HepG2 (cell line): ENCODE results near the gene TTC28. TPM values are rescaled to one million over a fixed set of nuclear protein-coding genes. Genes with fewer than 3 reads are reported as not detected.

Experiments
- ATAC-seq: fragments of 200-7000 bp; cut with Tn5 transposase; 3 replicates; pipeline ENCODE4 v1.9.1; 2020; ENCODE audit warnings: mild to moderate bottlenecking, moderate library complexity
- BruUV-seq: library from RNA; stranded (reverse); fragments of 400-500 nt; replicated peaks from 2 replicates; lab custom pipeline; 2021; lab: Mats Ljungman, UMichigan
- CTCF ChIA-PET: fragments of 300-600 bp; formaldehyde crosslinking; extraction: SDS; loops from one replicate; lab custom pipeline; 2021; ENCODE audit warnings: low total read pairs, inconsistent platforms, low intra/inter-chr PET ratio; lab: Yijun Ruan, JAX
- POLR2A ChIA-PET: fragments of 350-600 bp; sonication (Branson Sonifier 250); formaldehyde crosslinking; loops from one replicate; lab custom pipeline; 2020; ENCODE audit warnings: antibody characterized with exemption, inconsistent platforms; lab: Yijun Ruan, JAX
- DNase-seq: peaks from one replicate; pipeline ENCODE4 v3.0.0-alpha.2; 2015; ENCODE audit warnings: low spot score
- FAIRE-seq: peaks from 3 replicates; lab custom pipeline; 2011; peaks lifted over from hg19 to GRCh38; lab: Jason Lieb, UNC
- H2AFZ ChIP-seq: one replicate; pipeline ENCODE4 v1.6.1; 2011; ENCODE audit warnings: low read length, inconsistent platforms
- H3K27ac ChIP-seq: fragments of 300-600 bp; 3 replicates; pipeline ENCODE4 v1.8.0; 2011; ENCODE audit warnings: mixed run types, mild to moderate bottlenecking, mixed read lengths, low read length, inconsistent platforms; ENCODE audit not compliant: insufficient read depth; ENCODE audit errors: extremely low read length
- H3K27me3 ChIP-seq, 2 experiments: fragments of 200-600 bp in 1 of 2; 2 replicates in 1 of 2; 3 replicates in 1 of 2; pipeline versions ENCODE4 v1.6.0 to v1.8.0; 2011; ENCODE audit warnings: low read length in 2 of 2, mild to moderate bottlenecking in 2 of 2, moderate library complexity in 2 of 2, inconsistent platforms in 1 of 2; ENCODE audit not compliant: insufficient read depth in 2 of 2, control insufficient read depth in 1 of 2
- H3K36me3 ChIP-seq, 2 experiments: fragments of 200-600 bp in 1 of 2; replicated peaks in 1 of 2; 2 replicates in 1 of 2; 3 replicates in 1 of 2; pipeline versions ENCODE4 v1.5.1 to v1.8.0; 2011; ENCODE audit warnings: low read length in 2 of 2, inconsistent platforms in 1 of 2; ENCODE audit not compliant: insufficient read depth in 2 of 2, control insufficient read depth in 1 of 2
- H3K4me1 ChIP-seq: 2 replicates; pipeline ENCODE4 v1.5.1; 2012; ENCODE audit warnings: low read length, inconsistent platforms; ENCODE audit not compliant: insufficient read depth
- H3K4me2 ChIP-seq: 2 replicates; pipeline ENCODE4 v1.6.0; 2011; ENCODE audit warnings: low read depth, low read length, inconsistent platforms
- H3K4me3 ChIP-seq, 3 experiments: fragments of 200-600 bp in 1 of 3; sonication (generic), shearing (Covaris generic) in 1 of 3; replicated peaks in 1 of 3; 2 replicates each; pipeline ENCODE4 v1.5.1; 2011 to 2016; ENCODE audit warnings: low read length in 3 of 3, inconsistent platforms in 2 of 3, low read depth in 2 of 3, mild to moderate bottlenecking in 2 of 3, control low read depth in 1 of 3, mixed read lengths in 1 of 3; ENCODE audit not compliant: insufficient read depth in 1 of 3
- H3K79me2 ChIP-seq: one replicate; pipeline ENCODE4 v1.6.1; 2011; ENCODE audit warnings: low read length, inconsistent platforms; ENCODE audit not compliant: insufficient read depth
- H3K9ac ChIP-seq: 2 replicates; pipeline ENCODE4 v1.6.0; 2011; ENCODE audit warnings: mild to moderate bottlenecking, low read depth, low read length, inconsistent platforms; ENCODE audit not compliant: insufficient read depth
- H3K9me3 ChIP-seq: 2 replicates; pipeline ENCODE4 v1.5.1; 2012; ENCODE audit warnings: mild to moderate bottlenecking, low read length
- H4K20me1 ChIP-seq: 2 replicates; pipeline ENCODE4 v1.6.0; 2011; ENCODE audit warnings: inconsistent platforms, mild to moderate bottlenecking, low read length, moderate library complexity; ENCODE audit not compliant: insufficient read depth
- ELF3 ChIP-seq: IDR thresholded peaks from 2 replicates; pipeline ENCODE4 v1.6.1; 2016; ENCODE audit warnings: missing genetic modification reagents, missing compliant biosample characterization
- NR2F6 ChIP-seq, 2 experiments: IDR thresholded peaks; 2 replicates each; pipeline ENCODE4 v1.6.1; 2016; ENCODE audit warnings: antibody characterized with exemption in 1 of 2, mild to moderate bottlenecking in 1 of 2
- SP140L ChIP-seq: sonication (generic); formaldehyde crosslinking; IDR thresholded peaks from 2 replicates; pipeline ENCODE4 v1.4.0; 2020; ENCODE audit warnings: missing genetic modification reagents, borderline replicate concordance
- ZFX ChIP-seq: sonication (generic); formaldehyde crosslinking; IDR thresholded peaks from 2 replicates; pipeline ENCODE4 v1.4.0; 2020; ENCODE audit warnings: mild to moderate bottlenecking, low read depth, missing genetic modification reagents, moderate library complexity
- ZNF383 ChIP-seq: sonication (generic); formaldehyde crosslinking; IDR thresholded peaks from 2 replicates; pipeline ENCODE4 v1.4.0; 2020; ENCODE audit warnings: missing genetic modification reagents, mild to moderate bottlenecking, borderline replicate concordance
- ZNF496 ChIP-seq: sonication (generic); formaldehyde crosslinking; IDR thresholded peaks from 2 replicates; pipeline ENCODE4 v1.8.1; 2023; ENCODE audit warnings: mild to moderate bottlenecking, moderate library complexity, missing genetic modification reagents; ENCODE audit not compliant: insufficient replicate concordance
- WGBS: methylation state at CpG from one replicate; pipeline ENCODE4 v1.1.6; 2017; ENCODE audit warnings: low lambda C conversion rate; 5-methylcytosine and 5-hydroxymethylcytosine counted together
- in situ Hi-C: cut with HindIII; loops from 2 replicates; pipeline ENCODE4 v1.10.0; 2017; ENCODE audit warnings: low pct_unique_long_range_greater_than_20kb; ENCODE audit not compliant: extremely low pct_ligation_motif_present
- intact Hi-C: fragments of 100-400 bp; cut with micrococcal nuclease; formaldehyde crosslinking; loops from one replicate; pipeline ENCODE4 v1.10.0; 2022; ENCODE audit not compliant: unreplicated experiment
- polyA plus RNA-seq, 8 experiments: library from polyadenylated mRNA; depleted of rRNA in 3 of 8; stranded (reverse) in 7 of 8; unstranded in 1 of 8; fragments of >200 nt; fragmentation: Illumina TruSeq in 4 of 8; extraction: Trizol in 4 of 8; gene quantifications; 2 replicates each; pipeline versions ENCODE4 v1.2.1 to v1.2.3, GENCODE V29; 2011 to 2016; ENCODE audit warnings: low read depth in 4 of 8, missing spikeins in 1 of 8, mixed read lengths in 1 of 8; ENCODE audit not compliant: insufficient read depth in 1 of 8
- total RNA-seq, 5 experiments: library from RNA; depleted of rRNA; stranded (reverse); fragments of >200 nt; fragmentation: Illumina TruSeq; extraction: Trizol; gene quantifications; 2 replicates each; pipeline ENCODE4 v1.2.3, GENCODE V29; 2016; ENCODE audit warnings: low read depth in 1 of 5
- TF ChIP-seq, protein P1 (sequence below): sonication (generic); formaldehyde crosslinking; conservative IDR thresholded peaks from 2 replicates; pipeline ENCODE4 v1.8.0; 2022; ENCODE audit warnings: mild to moderate bottlenecking, moderate library complexity, missing genetic modification reagents

TTC28 gene
- total and polyA plus RNA-seq, 2 of the 13 experiments (the other 11 are each of a cell fraction or from before 2014, with no cell fraction given), result 4.2 to 13.1 TPM

DNA sequence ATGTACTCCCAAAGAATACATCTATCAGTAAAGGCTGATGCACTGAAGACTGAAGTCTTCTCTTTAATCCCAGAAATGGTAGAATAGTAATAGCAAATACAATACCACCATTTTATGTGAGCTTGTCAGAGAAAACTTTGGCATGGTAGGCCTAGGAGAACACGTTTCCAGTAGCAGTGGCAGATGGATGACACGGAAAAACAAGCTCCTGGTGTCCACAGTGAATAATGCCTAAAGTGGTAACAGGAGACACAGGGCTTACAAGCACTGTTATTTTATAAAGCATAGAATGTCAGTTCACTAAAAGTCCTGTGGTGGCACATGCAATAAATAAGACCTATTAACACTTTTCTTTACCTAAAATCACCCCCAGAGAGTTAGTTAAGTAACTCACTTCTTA lies 277.6 kb downstream of the TTC28 start:
- Histone ChIP-seq H3K27ac (no peak overlapping the region), H3K27me3 (no peaks in the 10 kb centered on the region), H3K36me3 (no peaks in the 10 kb centered on the region), H4K20me1 (no peaks in the 10 kb centered on the region), H3K4me2 (no peak overlapping the region), H3K4me3 (no peak overlapping the region), H3K4me1 (no peaks in the 10 kb centered on the region), H3K9ac (no peak overlapping the region), H3K79me2 (no peaks in the 10 kb centered on the region)
- DNase-seq (no peak), ATAC-seq (no peak), FAIRE-seq (no peak)
- BruUV-seq, result no TSS peak
- in situ Hi-C loops (no loop called here), intact Hi-C loops (no loop called here)
- POLR2A ChIA-PET, result no interaction called here
- WGBS, result 90% methylated on average over 2 of the region's 2 CpGs
- CTCF ChIA-PET, result no interaction called here
- TF ChIP-seq ZNF383 (CRISPR knock-in tag), result no peak
- TF ChIP-seq, all 625 proteins: peak for 0
- no peak overlapping the region for H2AFZ ChIP-seq
- no peaks in the 10 kb centered on the region for H3K9me3 ChIP-seq

DNA sequence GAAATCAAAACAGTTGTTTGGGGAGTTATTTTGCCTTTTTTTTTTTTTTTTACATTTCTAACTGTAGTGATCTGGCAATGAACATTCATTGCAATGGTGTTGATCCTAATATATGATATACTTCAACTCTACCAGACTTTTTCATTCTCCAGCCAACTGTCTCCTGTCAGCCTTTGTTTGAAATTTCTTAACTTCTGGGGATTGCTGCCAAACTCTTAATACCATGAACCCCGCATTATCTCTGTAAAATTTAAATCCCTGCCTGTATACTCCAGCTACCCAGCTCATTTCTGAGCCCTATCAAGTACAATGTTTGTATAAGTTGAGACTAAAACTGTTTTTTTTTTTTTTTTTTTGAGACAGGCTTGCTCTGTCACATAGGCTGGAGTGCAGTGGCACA lies 280.7 kb downstream of the TTC28 start:
- ChIA-PET CTCF (no interaction called here), POLR2A (no interaction called here)
- BruUV-seq, result no TSS peak
- Histone ChIP-seq H3K4me2 (no peak overlapping the region), H3K9ac (no peak overlapping the region), H3K79me2 (no peaks in the 10 kb centered on the region), H3K36me3 (no peaks in the 10 kb centered on the region), H3K4me3 (no peak overlapping the region), H4K20me1 (no peaks in the 10 kb centered on the region), H3K27ac (no peak overlapping the region), H3K27me3 (no peaks in the 10 kb centered on the region), H3K4me1 (peaks cover 20% of the 10 kb centered on the region), H3K9me3 (no peaks in the 10 kb centered on the region), H2AFZ (no peak overlapping the region)
- no peak for ATAC-seq
- TF ChIP-seq ZNF496 (CRISPR knock-in tag) (no peak), NR2F6 (IDR thresholded peaks at IDR 0.05) (no peak), NR2F6 (CRISPR knock-in tag; IDR thresholded peaks at IDR 0.05) (no peak), ELF3 (no peak), SP140L (CRISPR knock-in tag) (no peak), ZFX (CRISPR knock-in tag) (no peak)
- TF ChIP-seq, protein P1, sequence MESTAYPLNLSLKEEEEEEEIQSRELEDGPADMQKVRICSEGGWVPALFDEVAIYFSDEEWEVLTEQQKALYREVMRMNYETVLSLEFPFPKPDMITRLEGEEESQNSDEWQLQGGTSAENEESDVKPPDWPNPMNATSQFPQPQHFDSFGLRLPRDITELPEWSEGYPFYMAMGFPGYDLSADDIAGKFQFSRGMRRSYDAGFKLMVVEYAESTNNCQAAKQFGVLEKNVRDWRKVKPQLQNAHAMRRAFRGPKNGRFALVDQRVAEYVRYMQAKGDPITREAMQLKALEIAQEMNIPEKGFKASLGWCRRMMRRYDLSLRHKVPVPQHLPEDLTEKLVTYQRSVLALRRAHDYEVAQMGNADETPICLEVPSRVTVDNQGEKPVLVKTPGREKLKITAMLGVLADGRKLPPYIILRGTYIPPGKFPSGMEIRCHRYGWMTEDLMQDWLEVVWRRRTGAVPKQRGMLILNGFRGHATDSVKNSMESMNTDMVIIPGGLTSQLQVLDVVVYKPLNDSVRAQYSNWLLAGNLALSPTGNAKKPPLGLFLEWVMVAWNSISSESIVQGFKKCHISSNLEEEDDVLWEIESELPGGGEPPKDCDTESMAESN (CRISPR knock-in tag), result no peak
- no peak for DNase-seq
- in situ Hi-C loops (no loop called here), intact Hi-C loops (no loop called here)
- no peak for FAIRE-seq
- 98% methylated on average over 1 of the region's 1 CpG for WGBS
